Glutamatergic neuron (in vitro differentiated cells): ENCODE results near the gene FAM107B. TPM values are rescaled to one million over a fixed set of nuclear protein-coding genes. Genes with fewer than 3 reads are reported as not detected.

Experiments
- DNase-seq: peaks from one replicate; pipeline ENCODE4 v3.0.0; 2022
- H3K27ac Mint-ChIP-seq: one replicate; pipeline ENCODE4 v1.8.0; 2020; ENCODE audit warnings: mild to moderate bottlenecking, mixed read lengths, inconsistent platforms; ENCODE audit not compliant: unreplicated experiment
- H3K27me3 Mint-ChIP-seq: one replicate; pipeline ENCODE4 v1.8.0; 2020; ENCODE audit warnings: mild to moderate bottlenecking, moderate library complexity, mixed read lengths, inconsistent platforms; ENCODE audit not compliant: unreplicated experiment
- H3K36me3 Mint-ChIP-seq: one replicate; pipeline ENCODE4 v1.8.0; 2020; ENCODE audit warnings: mild to moderate bottlenecking, mixed read lengths, inconsistent platforms; ENCODE audit not compliant: unreplicated experiment
- H3K4me1 Mint-ChIP-seq: one replicate; pipeline ENCODE4 v1.8.0; 2020; ENCODE audit warnings: mild to moderate bottlenecking, low read depth, mixed read lengths, inconsistent platforms; ENCODE audit not compliant: unreplicated experiment
- H3K4me3 Mint-ChIP-seq: one replicate; pipeline ENCODE4 v1.8.0; 2020; ENCODE audit warnings: mild to moderate bottlenecking, mixed read lengths, inconsistent platforms; ENCODE audit not compliant: unreplicated experiment
- H3K9me3 Mint-ChIP-seq: one replicate; pipeline ENCODE4 v1.8.0; 2020; ENCODE audit warnings: mild to moderate bottlenecking, moderate library complexity, mixed read lengths, inconsistent platforms; ENCODE audit not compliant: unreplicated experiment
- CTCF ChIP-seq: fragments of 200-600 bp; sonication (generic); IDR thresholded peaks from one replicate; pipeline ENCODE4 v1.5.0; 2021; ENCODE audit not compliant: partially characterized antibody, unreplicated experiment
- total RNA-seq: library from RNA; stranded (reverse); fragmentation: NEBNext Ultra II Directional; extraction: Animal tissue kit (Norgen Biotek cat#: 25700); gene quantifications from one replicate; pipeline ENCODE4 v1.2.1, GENCODE V29; 2021; ENCODE audit not compliant: unreplicated experiment

The FAM107B gene
- total RNA-seq, 1 donor from 2014 or later = 88.6 TPM

DNA sequence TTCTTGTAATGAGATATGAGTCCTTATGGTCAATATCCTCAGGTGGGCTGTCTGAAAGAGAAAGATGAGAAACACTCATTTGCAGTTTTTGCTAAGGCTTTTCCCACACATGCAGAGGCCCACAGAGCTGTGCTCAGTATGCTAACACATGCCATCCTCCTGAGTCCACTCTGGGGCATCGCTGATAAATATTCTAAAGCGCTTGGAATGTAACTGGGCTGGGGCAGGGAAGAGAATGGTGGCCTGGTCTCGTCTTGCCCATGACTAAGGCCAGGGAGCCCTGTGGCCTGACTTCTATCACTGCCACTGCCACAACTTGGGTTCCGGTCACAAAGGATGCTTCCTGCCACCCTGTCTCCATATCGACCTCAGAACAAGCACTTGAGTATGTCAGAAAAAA is 244.2 kb downstream of the FAM107B start:
- Mint-ChIP-seq H3K9me3 (peaks cover 4% of the 10 kb centered on the region), H3K27me3 (peaks cover 3% of the 10 kb centered on the region), H3K4me3 (no peak overlapping the region), H3K27ac (no peak overlapping the region), H3K36me3 (no peaks in the 10 kb centered on the region), H3K4me1 (peaks cover 15% of the 10 kb centered on the region)
- no peak for TF ChIP-seq CTCF
- DNase-seq = no peak

DNA sequence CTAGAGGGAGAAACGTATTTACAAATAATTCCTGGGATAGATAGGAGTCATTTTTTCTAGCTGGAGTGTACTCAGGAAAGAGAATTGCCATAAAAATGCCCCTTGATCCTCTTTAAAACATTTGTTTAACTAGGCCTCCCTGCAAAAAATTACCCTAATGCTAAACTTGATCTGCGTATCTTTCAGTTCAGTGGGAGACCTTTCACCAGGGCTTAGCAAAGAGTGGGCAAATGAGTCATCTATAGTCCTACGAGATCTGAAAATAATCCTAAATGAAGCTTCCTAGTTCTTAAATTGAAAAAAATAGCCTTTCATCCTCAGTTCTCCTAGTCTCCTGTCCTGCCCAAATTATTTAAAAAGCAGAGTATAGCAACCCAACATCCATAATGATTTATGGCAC is 245.3 kb downstream of the FAM107B start:
- Mint-ChIP-seq H3K36me3 (no peaks in the 10 kb centered on the region), H3K9me3 (peaks cover 4% of the 10 kb centered on the region), H3K4me3 (no peak overlapping the region), H3K4me1 (peaks cover 12% of the 10 kb centered on the region), H3K27ac (no peak overlapping the region), H3K27me3 (peaks cover 2% of the 10 kb centered on the region)
- TF ChIP-seq CTCF = no peak
- no peak for DNase-seq

DNA sequence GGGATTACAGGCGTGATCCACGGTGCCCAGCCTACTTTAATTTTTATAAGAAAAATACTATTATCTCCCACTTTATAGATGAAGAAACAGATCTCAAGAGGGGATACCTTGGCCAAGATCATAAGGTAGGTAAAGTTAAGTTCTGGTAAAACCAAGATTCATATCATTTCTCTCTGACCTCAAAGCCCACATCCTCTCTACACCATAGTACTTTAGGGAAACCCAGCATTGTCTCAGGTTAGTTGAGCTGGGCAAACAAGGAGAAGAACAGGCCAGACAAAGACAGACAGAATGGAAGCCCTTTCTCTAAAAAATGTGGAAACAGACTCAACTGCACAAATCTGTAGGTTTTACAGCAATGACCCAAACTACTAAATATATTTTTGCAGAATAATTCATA is 246.2 kb downstream of the FAM107B start:
- H3K9me3 Mint-ChIP-seq = peaks cover 6% of the 10 kb centered on the region
- H3K4me1 Mint-ChIP-seq = peaks cover 7% of the 10 kb centered on the region
- no peak for DNase-seq
- no peaks in the 10 kb centered on the region for H3K36me3 Mint-ChIP-seq
- no peak overlapping the region for H3K27ac Mint-ChIP-seq
- no peaks in the 10 kb centered on the region for H3K27me3 Mint-ChIP-seq
- no peak for TF ChIP-seq CTCF
- no peak overlapping the region for H3K4me3 Mint-ChIP-seq

GRCh38 chr10:14527915-14528314 is 246.8 kb downstream of the FAM107B start:
- peaks cover 6% of the 10 kb centered on the region for H3K9me3 Mint-ChIP-seq
- no peak for TF ChIP-seq CTCF
- H3K36me3 Mint-ChIP-seq = no peaks in the 10 kb centered on the region
- H3K4me1 Mint-ChIP-seq = peaks cover 5% of the 10 kb centered on the region
- H3K27me3 Mint-ChIP-seq = no peaks in the 10 kb centered on the region
- H3K4me3 Mint-ChIP-seq = no peak overlapping the region
- no peak for DNase-seq
- H3K27ac Mint-ChIP-seq = no peak overlapping the region

GRCh38 chr10:14527134-14527844 is 247.4 kb downstream of the FAM107B start:
- H3K27ac Mint-ChIP-seq = no peak overlapping the region
- H3K9me3 Mint-ChIP-seq = peaks cover 4% of the 10 kb centered on the region
- no peaks in the 10 kb centered on the region for H3K27me3 Mint-ChIP-seq
- no peak overlapping the region for H3K4me3 Mint-ChIP-seq
- no peak for DNase-seq
- H3K36me3 Mint-ChIP-seq = no peaks in the 10 kb centered on the region
- H3K4me1 Mint-ChIP-seq = no peaks in the 10 kb centered on the region
- TF ChIP-seq CTCF = no peak
